ENCODE measurements around the gene SNAI3.

DNA sequence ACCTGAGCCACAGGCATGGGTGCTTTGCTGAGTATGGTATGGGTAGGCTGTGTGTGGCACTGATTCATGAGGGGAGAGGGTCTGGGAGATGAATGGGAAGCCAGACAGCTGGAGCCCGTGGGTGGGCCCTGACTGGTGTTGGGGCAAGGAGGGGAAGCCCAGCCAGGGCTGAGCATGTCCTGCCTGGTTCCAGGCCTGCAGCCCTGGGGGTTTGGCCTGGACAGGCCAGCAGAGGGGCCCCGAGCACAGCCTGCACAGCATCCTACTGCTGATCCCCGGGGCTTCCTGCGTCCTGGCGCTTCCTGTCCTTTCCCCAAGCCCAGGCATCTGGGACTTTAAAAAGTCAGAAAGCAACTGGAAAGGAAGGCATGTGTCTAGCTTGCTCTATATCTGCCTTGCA is 18.8 kb downstream of the SNAI3 start:
- TF ChIP-seq, protein P1, sequence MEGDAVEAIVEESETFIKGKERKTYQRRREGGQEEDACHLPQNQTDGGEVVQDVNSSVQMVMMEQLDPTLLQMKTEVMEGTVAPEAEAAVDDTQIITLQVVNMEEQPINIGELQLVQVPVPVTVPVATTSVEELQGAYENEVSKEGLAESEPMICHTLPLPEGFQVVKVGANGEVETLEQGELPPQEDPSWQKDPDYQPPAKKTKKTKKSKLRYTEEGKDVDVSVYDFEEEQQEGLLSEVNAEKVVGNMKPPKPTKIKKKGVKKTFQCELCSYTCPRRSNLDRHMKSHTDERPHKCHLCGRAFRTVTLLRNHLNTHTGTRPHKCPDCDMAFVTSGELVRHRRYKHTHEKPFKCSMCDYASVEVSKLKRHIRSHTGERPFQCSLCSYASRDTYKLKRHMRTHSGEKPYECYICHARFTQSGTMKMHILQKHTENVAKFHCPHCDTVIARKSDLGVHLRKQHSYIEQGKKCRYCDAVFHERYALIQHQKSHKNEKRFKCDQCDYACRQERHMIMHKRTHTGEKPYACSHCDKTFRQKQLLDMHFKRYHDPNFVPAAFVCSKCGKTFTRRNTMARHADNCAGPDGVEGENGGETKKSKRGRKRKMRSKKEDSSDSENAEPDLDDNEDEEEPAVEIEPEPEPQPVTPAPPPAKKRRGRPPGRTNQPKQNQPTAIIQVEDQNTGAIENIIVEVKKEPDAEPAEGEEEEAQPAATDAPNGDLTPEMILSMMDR (IDR thresholded peaks at IDR 0.05): no peak
- TF ChIP-seq POLR2A (IDR thresholded peaks at IDR 0.05): no peak

Data from thyroid gland (tissue), 4 donors.